ENCODE data around the gene TMEM132C.

TMEM132C gene

DNA sequence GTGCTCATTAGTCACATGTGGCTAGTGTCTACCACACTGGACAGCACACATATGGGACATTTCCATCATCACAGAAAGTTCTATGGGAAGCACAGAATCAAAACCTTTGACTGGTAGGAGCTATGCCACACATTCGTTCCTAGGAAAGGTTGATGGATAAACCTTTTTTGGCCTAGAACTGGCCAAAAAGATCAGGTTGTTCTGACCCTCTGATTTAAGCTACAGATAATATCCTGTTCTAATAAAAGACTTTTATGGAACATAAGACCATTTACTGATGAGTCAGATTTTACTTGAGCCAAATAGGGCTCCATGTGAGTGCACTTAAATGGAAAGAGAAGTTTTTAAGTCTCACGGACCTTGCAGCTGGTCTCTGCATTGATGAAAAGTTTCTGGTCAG is 413.6 kb downstream of the TMEM132C start:
- DNase-seq = no peak

- no peak for DNase-seq
Observed at GRCh38 chr12:128682548-128683275, 415.7 kb downstream of the TMEM132C start.

DNA sequence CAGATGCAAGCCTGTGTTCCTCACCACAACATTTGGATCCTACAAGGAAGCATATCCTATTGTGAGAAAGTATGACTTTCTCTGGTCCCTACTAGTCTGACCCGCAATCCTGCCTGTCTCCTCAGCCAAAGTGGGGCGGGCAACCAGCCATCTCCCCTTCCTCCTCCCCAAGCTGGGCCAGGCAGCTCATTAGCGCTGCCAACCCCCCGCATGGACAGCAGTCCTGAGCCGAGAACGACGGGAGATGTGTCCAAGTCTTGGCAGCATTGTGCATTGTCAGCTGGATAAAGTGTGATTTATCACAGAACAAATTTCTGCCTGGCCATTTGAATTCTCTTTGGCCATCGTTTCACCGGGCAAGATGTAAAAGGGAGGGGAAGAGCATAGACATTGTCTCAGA is 417.4 kb downstream of the TMEM132C start:
- no peak for DNase-seq

DNA sequence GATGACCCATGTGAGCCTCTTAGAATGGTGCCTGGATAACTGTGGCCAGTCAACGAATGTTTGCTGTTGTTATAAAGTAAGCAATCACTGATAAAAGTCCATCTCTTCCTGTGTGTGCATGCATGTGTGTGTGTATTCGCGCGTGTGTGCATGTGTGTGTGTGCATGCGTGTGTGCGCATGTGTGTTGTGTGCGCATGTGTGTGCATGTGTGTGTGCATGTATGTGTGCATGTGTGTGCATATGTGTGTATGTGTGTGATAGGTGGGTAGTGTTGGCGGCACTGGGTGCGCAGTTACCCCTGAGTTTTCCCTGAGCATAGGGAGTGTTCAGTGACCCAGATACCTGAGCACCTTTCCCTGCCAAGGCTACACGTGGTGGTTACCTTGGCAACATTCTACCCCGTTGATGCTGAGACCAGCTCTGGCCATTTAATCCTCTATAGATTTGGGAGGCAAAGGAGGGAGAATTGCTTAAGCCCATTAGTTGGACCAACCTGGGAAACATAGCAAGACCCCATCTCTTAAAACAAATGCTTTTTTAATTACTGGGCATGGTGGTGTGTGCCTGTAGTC is 419.0 kb downstream of the TMEM132C start:
- no peak for DNase-seq

DNA sequence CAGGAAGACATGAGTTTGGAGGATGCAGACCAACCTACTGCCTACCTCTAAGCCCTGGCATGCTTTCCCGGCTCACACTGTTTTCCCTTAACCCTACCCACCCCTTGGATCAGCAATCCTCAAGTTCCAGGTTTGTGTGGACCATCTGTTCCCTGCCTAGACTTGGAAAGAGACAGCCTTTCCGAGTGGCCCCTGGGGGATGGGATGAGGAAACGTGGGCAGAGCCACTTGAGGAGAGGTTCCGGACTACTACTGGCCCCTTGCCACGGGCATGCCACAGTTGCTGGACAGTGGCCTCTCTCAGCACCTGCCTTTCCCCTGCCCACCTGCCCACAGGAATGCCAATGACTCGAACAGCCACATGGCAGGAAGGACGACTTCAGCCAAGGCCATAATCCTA is 420.9 kb downstream of the TMEM132C start:
- DNase-seq = no peak

GRCh38 chr12:128690641-128691040 is 423.7 kb downstream of the TMEM132C start:
- no peak for DNase-seq

- no peak for DNase-seq
Observed at GRCh38 chr12:128693115-128693514, 426.1 kb downstream of the TMEM132C start.

DNA sequence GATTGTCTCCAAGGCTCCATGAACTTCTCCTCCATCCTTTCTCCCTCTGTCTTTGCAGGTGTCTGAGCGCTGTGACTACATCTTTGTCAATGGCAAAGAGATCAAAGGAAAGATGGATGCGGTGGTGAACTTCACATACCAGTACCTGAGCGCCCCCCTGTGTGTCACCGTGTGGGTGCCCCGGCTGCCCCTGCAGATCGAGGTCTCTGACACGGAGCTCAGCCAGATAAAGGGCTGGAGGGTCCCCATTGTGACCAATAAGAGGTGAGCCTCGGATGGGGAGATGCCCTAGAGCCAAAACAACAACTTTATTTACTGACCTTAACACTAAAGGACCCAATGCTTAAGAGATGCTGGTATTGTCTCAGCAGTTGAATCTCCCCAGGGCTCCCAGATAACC is 426.8 kb downstream of the TMEM132C start:
- DNase-seq = no peak

DNA sequence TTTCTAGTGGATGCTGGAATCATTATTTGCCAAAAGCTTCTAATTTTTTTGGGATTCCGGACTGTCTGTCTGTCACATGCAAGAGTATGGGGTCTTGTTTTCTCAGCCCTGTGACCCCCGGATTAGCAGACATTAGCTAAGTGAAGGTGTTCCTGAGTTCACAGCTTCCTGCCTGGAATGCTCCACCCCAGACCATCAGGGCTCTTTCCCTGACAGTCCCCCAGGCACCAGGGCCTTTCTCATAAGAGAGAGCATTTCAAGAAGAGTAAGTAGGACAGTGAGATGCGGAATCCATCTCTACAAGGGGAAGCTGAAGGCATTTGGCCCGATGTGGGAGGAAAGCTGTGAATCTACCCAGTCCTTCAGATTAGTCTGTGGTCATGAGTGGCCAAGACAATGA is 427.5 kb downstream of the TMEM132C start:
- no peak for DNase-seq

DNA sequence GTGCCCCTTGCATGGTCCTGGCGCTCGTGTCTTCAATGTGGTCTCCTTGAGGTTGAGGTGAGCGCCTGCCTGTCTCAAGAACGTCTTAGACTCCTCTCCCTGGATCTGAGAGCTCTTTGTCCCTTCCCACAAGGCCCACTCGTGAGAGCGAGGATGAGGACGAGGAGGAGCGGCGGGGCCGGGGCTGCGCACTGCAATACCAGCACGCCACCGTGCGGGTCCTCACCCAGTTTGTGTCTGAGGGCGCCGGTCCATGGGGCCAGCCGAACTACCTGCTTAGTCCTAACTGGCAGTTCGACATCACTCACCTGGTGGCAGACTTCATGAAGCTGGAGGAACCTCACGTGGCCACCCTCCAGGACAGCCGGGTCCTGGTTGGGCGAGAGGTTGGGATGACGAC is 428.7 kb downstream of the TMEM132C start:
- no peak for DNase-seq

- no peak for DNase-seq
Observed at GRCh38 chr12:128698301-128698972, 431.5 kb downstream of the TMEM132C start.

GRCh38 chr12:128699106-128699505 is 432.1 kb downstream of the TMEM132C start:
- no peak for DNase-seq

DNA sequence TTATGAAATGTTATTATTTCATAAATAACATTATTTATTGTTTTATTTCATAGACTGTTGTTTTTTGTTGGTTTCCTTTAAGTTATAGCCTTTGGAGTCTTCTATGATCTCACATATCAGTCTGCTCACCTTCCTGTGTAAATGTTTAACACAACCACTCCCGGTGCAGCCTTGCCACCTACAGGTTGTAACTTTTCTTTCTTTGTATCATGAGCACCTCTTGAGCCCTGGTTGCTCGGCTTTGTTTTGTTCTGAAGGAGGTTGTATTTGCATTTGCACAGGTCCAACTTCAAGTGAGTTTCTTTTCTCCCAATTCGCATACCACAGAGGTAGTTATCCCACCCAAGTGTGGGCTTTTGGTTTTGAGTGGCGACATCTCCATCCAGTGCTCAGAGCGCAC is 435.4 kb downstream of the TMEM132C start:
- DNase-seq = no peak

GRCh38 chr12:128705140-128705539 is 438.2 kb downstream of the TMEM132C start:
- DNase-seq = no peak

DNA sequence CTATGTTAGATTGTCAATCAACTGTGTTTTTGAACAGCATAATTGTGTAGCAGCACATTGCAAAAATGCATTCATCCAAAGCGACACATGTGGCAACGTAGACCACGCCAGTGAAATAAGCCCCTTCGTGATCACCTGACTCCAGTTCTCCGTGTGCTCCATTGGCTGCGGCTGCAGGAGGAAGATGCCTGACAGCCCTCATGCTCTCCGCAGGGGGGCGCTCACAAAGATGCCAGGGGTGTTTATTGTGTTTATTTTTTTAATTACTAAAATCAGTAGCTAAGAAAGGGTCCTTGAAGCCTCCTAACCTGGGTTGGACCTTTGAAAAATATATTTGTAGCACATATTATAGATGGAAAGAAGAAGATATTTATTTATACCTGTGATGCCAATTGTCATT is 440.5 kb downstream of the TMEM132C start:
- no peak for DNase-seq

- no peak for DNase-seq
Observed at GRCh38 chr12:128708789-128709188, 441.8 kb downstream of the TMEM132C start.

DNA sequence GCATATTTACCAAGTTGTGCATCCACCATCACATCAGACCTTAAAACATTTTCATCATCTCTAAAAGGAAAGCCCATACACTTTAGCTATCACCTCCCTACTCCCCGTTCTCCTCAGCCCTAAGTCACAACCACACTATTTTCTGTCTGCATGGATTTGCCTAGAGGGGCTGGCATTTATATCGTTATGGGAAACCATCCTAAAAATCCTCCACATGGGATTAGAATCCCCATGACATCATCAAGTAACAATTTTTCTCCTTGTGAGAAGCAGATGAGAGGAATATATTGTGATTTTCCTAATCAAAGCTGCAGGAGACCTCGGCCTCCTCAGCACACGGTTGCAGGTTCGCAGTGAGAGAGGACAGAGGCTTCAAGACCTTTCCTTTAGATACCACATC is 442.7 kb downstream of the TMEM132C start:
- no peak for DNase-seq

DNA sequence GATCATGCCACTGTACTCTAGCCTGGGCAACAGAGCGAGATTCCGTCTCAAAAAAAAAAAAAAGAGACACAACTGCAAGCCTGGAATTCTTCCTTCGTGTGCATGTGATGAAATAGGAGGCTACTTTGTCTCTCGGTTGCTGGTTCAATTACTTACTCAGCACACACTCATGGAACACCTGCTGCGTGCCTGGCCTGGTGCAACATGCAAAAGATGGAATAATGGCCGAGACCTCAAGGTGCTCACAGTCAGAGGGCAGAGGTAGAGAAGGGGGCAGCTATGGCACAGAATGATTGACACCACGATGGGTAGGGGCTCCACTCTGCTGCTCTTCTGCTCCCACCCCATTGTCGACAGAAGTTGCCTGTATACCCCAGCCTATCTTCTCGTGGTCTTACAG is 444.5 kb downstream of the TMEM132C start:
- no peak for DNase-seq

- DNase-seq = no peak
Observed at GRCh38 chr12:128712622-128713021, 445.7 kb downstream of the TMEM132C start.

GRCh38 chr12:128715485-128715884 is 448.5 kb downstream of the TMEM132C start:
- DNase-seq = no peak

- DNase-seq = no peak
Observed at GRCh38 chr12:128724468-128725046, 457.6 kb downstream of the TMEM132C start.

DNA sequence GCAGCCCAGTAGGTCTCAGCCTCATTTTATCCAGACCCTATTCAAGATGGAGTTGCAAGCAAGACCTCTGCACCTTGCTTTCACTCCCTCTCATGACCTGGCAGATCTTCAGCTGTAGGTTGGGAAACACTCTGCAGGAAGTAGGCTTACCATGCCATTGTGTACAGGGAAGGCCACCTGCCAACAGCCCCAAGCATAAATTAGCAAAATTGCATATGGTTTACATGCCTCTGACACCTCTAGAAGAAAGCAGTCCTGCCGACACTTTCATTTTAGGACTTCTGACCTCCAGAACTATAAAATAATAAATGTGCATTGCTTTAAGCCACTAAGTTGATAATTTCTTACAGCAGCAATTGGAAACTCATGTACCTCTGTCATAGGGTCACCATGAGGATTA is 459.9 kb downstream of the TMEM132C start:
- DNase-seq = no peak

- DNase-seq = no peak
Observed at GRCh38 chr12:128727461-128727860, 460.5 kb downstream of the TMEM132C start.

- DNase-seq = no peak
Observed at GRCh38 chr12:128727999-128728398, 461.0 kb downstream of the TMEM132C start.
